Testis (tissue), 2 donors: ENCODE data around the gene TSPAN14.

ENCODE experiments used
- POLR2A ChIP-seq: fragments of 450-650 bp; IDR thresholded peaks from one replicate; pipeline ENCODE4 v1.6.1; 2017; ENCODE audit warnings: antibody characterized with exemption, mild to moderate bottlenecking, moderate library complexity
- TF ChIP-seq, protein P1 (sequence below), 3 experiments: fragments of 450-650 bp in 2 of 3; fragments of 200-600 bp in 1 of 3; sonication (generic) in 1 of 3; IDR thresholded peaks; one replicate each; pipeline ENCODE4 v1.5.1; 2016 to 2019; ENCODE audit warnings: antibody characterized with exemption in 3 of 3, mild to moderate bottlenecking in 2 of 3, moderate library complexity in 1 of 3

- TF ChIP-seq POLR2A = no peak
- TF ChIP-seq, protein P1, sequence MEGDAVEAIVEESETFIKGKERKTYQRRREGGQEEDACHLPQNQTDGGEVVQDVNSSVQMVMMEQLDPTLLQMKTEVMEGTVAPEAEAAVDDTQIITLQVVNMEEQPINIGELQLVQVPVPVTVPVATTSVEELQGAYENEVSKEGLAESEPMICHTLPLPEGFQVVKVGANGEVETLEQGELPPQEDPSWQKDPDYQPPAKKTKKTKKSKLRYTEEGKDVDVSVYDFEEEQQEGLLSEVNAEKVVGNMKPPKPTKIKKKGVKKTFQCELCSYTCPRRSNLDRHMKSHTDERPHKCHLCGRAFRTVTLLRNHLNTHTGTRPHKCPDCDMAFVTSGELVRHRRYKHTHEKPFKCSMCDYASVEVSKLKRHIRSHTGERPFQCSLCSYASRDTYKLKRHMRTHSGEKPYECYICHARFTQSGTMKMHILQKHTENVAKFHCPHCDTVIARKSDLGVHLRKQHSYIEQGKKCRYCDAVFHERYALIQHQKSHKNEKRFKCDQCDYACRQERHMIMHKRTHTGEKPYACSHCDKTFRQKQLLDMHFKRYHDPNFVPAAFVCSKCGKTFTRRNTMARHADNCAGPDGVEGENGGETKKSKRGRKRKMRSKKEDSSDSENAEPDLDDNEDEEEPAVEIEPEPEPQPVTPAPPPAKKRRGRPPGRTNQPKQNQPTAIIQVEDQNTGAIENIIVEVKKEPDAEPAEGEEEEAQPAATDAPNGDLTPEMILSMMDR (IDR thresholded peaks at IDR 0.05) = no peak
These were observed 113.2 kb downstream of the TSPAN14 start for GRCh38 chr10:80567292-80567691.
